H9 (cell line): Measurements from ENCODE around the gene HLA-DMA. TPM values are rescaled to one million over a fixed set of nuclear protein-coding genes. Genes with fewer than 3 reads are reported as not detected.

ENCODE experiments used
- DNase-seq: peaks from one replicate; pipeline ENCODE4 v3.0.0-alpha.2; 2017
- H2AFZ ChIP-seq: one replicate; pipeline ENCODE4 v1.6.1; 2013; ENCODE audit warnings: mild to moderate bottlenecking, low read length, control low read depth, moderate library complexity
- H2AK5ac ChIP-seq: 2 replicates; pipeline ENCODE4 v1.6.1; 2013; ENCODE audit warnings: low read length, control low read depth, mixed read lengths; ENCODE audit not compliant: insufficient read length
- H2BK120ac ChIP-seq: one replicate; pipeline ENCODE4 v1.6.1; 2013; ENCODE audit warnings: low read depth, mild to moderate bottlenecking, low read length, control low read depth, inconsistent platforms; ENCODE audit not compliant: poor library complexity, severe bottlenecking
- H2BK12ac ChIP-seq: 2 replicates; pipeline ENCODE4 v1.6.1; 2013; ENCODE audit warnings: low read length, control low read depth, mixed read lengths, low read depth; ENCODE audit not compliant: insufficient read length
- H2BK15ac ChIP-seq: 2 replicates; pipeline ENCODE4 v1.6.1; 2013; ENCODE audit warnings: low read depth, low read length, control low read depth
- H2BK20ac ChIP-seq: one replicate; pipeline ENCODE4 v1.6.1; 2013; ENCODE audit warnings: low read depth, mild to moderate bottlenecking, low read length, control low read depth, inconsistent platforms; ENCODE audit not compliant: poor library complexity, severe bottlenecking
- H2BK5ac ChIP-seq: 2 replicates; pipeline ENCODE4 v1.6.1; 2013; ENCODE audit warnings: low read length, control low read depth, mixed read lengths; ENCODE audit not compliant: insufficient read length
- H3K14ac ChIP-seq: 2 replicates; pipeline ENCODE4 v1.6.1; 2013; ENCODE audit warnings: low read length, control low read depth; ENCODE audit not compliant: insufficient read depth
- H3K18ac ChIP-seq: 2 replicates; pipeline ENCODE4 v1.6.1; 2013; ENCODE audit warnings: low read depth, mild to moderate bottlenecking, mixed read lengths, low read length, control low read depth; ENCODE audit not compliant: insufficient read length
- H3K23ac ChIP-seq: 2 replicates; pipeline ENCODE4 v1.6.1; 2013; ENCODE audit warnings: low read length, control low read depth, mixed read lengths, low read depth; ENCODE audit not compliant: insufficient read length
- H3K23me2 ChIP-seq: 2 replicates; pipeline ENCODE4 v1.6.1; 2013; ENCODE audit warnings: low read depth, mild to moderate bottlenecking, mixed read lengths, low read length, control low read depth; ENCODE audit not compliant: insufficient read length, poor library complexity, severe bottlenecking
- H3K27ac ChIP-seq: 2 replicates; pipeline ENCODE4 v1.5.1; 2013; ENCODE audit warnings: low read length, control low read depth, mixed read lengths, low read depth; ENCODE audit not compliant: insufficient read length
- H3K27me3 ChIP-seq: 2 replicates; pipeline ENCODE4 v1.6.1; 2013; ENCODE audit warnings: low read length, control low read depth, inconsistent platforms; ENCODE audit not compliant: insufficient read depth
- H3K4ac ChIP-seq: 2 replicates; pipeline ENCODE4 v1.6.1; 2013; ENCODE audit warnings: low read depth, mild to moderate bottlenecking, control low read depth, inconsistent platforms, low read length, moderate library complexity
- H3K4me1 ChIP-seq: 2 replicates; pipeline ENCODE4 v1.6.1; 2013; ENCODE audit warnings: low read length, control low read depth, inconsistent platforms; ENCODE audit not compliant: insufficient read depth
- H3K4me2 ChIP-seq: 2 replicates; pipeline ENCODE4 v1.6.1; 2013; ENCODE audit warnings: low read length, control low read depth, mixed read lengths; ENCODE audit not compliant: insufficient read length, insufficient read depth
- H3K56ac ChIP-seq: 2 replicates; pipeline ENCODE4 v1.6.1; 2013; ENCODE audit warnings: low read depth, mild to moderate bottlenecking, mixed read lengths, low read length, control low read depth; ENCODE audit not compliant: insufficient read length
- H3K79me1 ChIP-seq: 2 replicates; pipeline ENCODE4 v1.6.1; 2013; ENCODE audit warnings: low read depth, mild to moderate bottlenecking, moderate library complexity, low read length, control low read depth, inconsistent platforms; ENCODE audit not compliant: insufficient read depth, poor library complexity, severe bottlenecking
- H3K79me2 ChIP-seq: 2 replicates; pipeline ENCODE4 v1.6.1; 2013; ENCODE audit warnings: low read length, control low read depth, inconsistent platforms; ENCODE audit not compliant: insufficient read depth
- H3K9ac ChIP-seq: 2 replicates; pipeline ENCODE4 v1.6.1; 2013; ENCODE audit warnings: low read length, control low read depth, mixed read lengths; ENCODE audit not compliant: insufficient read length; ENCODE audit errors: extremely low read depth
- H3K9me3 ChIP-seq: one replicate; pipeline ENCODE4 v1.6.1; 2013; ENCODE audit warnings: low read depth, low read length, inconsistent platforms; ENCODE audit not compliant: control insufficient read depth
- H3T11ph ChIP-seq: one replicate; pipeline ENCODE4 v1.6.1; 2013; ENCODE audit warnings: mild to moderate bottlenecking, low read length, control low read depth, inconsistent platforms
- H4K20me1 ChIP-seq: one replicate; pipeline ENCODE4 v1.6.1; 2013; ENCODE audit not compliant: control insufficient read depth, insufficient read length, insufficient read depth
- H4K5ac ChIP-seq: 2 replicates; pipeline ENCODE4 v1.6.1; 2013; ENCODE audit warnings: low read depth, mild to moderate bottlenecking, mixed read lengths, low read length, control low read depth; ENCODE audit not compliant: insufficient read length
- H4K8ac ChIP-seq: replicated peaks from 2 replicates; pipeline ENCODE4 v1.6.1; 2013; ENCODE audit warnings: low read length, control low read depth, mixed read lengths, low read depth; ENCODE audit not compliant: insufficient read length
- H4K91ac ChIP-seq: 2 replicates; pipeline ENCODE4 v1.6.1; 2013; ENCODE audit warnings: low read depth, mild to moderate bottlenecking, moderate library complexity, mixed read lengths, low read length, control low read depth; ENCODE audit not compliant: insufficient read length
- H3K27ac Mint-ChIP-seq, 3 experiments: 2 replicates in 2 of 3; 3 replicates in 1 of 3; pipeline ENCODE4 v1.8.0; 2020 to 2021; ENCODE audit warnings: mixed read lengths in 3 of 3, mild to moderate bottlenecking in 1 of 3, moderate library complexity in 1 of 3
- H3K27me3 Mint-ChIP-seq: 2 replicates; pipeline ENCODE4 v1.8.0; 2021; ENCODE audit warnings: low read depth, mild to moderate bottlenecking, moderate library complexity, mixed read lengths
- H3K36me3 Mint-ChIP-seq, 3 experiments: 2 replicates in 2 of 3; 3 replicates in 1 of 3; pipeline ENCODE4 v1.8.0; 2020 to 2021; ENCODE audit warnings: low read depth in 3 of 3, mixed read lengths in 3 of 3; ENCODE audit not compliant: insufficient read depth in 1 of 3
- H3K4me1 Mint-ChIP-seq, 2 experiments: 2 replicates each; pipeline ENCODE4 v1.8.0; 2020; ENCODE audit warnings: mixed read lengths in 2 of 2
- H3K4me3 Mint-ChIP-seq, 2 experiments: 2 replicates in 1 of 2; 3 replicates in 1 of 2; pipeline ENCODE4 v1.8.0; 2020 to 2021; ENCODE audit warnings: mild to moderate bottlenecking in 2 of 2, mixed read lengths in 2 of 2, moderate library complexity in 1 of 2
- H3K9me3 Mint-ChIP-seq, 2 experiments: 2 replicates in 1 of 2; 3 replicates in 1 of 2; pipeline ENCODE4 v1.8.0; 2020; ENCODE audit warnings: mild to moderate bottlenecking in 2 of 2, mixed read lengths in 2 of 2, moderate library complexity in 1 of 2
- WGBS: extraction: QIAGEN DNeasy Blood & Tissue Kit; methylation state at CpG from one replicate; pipeline ENCODE4 v1.1.7; 2013; ENCODE audit warnings: missing lambda C conversion rate, low lambda C conversion rate, mixed read lengths; ENCODE audit not compliant: insufficient read length; ENCODE audit errors: extremely low coverage; 5-methylcytosine and 5-hydroxymethylcytosine counted together
- total RNA-seq: library from RNA; stranded (reverse); gene quantifications from 2 replicates; pipeline ENCODE4 v1.2.1, GENCODE V29; 2021
- TF ChIP-seq, protein P1 (sequence below): fragments of 200-600 bp; sonication (generic); conservative IDR thresholded peaks from 3 replicates; pipeline ENCODE4 v1.8.0; 2021; ENCODE audit warnings: antibody characterized with exemption, mild to moderate bottlenecking

HLA-DMA gene
- total RNA-seq, 1 experiment from 2014 or later: 7.5 TPM

- peaks cover 18% of the 10 kb centered on the region for H3K27me3 Mint-ChIP-seq
- no peaks in the 10 kb centered on the region for H3K27me3 ChIP-seq
- no peaks in the 10 kb centered on the region for H3K36me3 Mint-ChIP-seq
Measured at GRCh38 chr6:32935551-32936238, 17.2 kb downstream of the HLA-DMA start.

More at GRCh38 chr6:32935551-32936238, 17.2 kb downstream of the HLA-DMA start:
- Histone ChIP-seq H3K56ac (no peak overlapping the region), H2BK120ac (no peak overlapping the region), H2BK20ac (no peak overlapping the region), H3K9ac (no peak overlapping the region), H2AFZ (no peak overlapping the region), H2BK12ac (no peak overlapping the region), H3K27ac (no peak overlapping the region), H3T11ph (no peak overlapping the region), H3K9me3 (no peaks in the 10 kb centered on the region), H3K4me2 (no peak overlapping the region), H3K4ac (no peak overlapping the region), H3K23me2 (no peaks in the 10 kb centered on the region), H3K4me1 (no peaks in the 10 kb centered on the region), H4K20me1 (peaks cover 2% of the 10 kb centered on the region), H2AK5ac (no peak overlapping the region), H2BK5ac (no peak overlapping the region), H4K8ac (no peak overlapping the region), H4K91ac (no peak overlapping the region), H4K5ac (no peak overlapping the region), H3K23ac (no peak overlapping the region), H3K79me2 (no peaks in the 10 kb centered on the region), H3K18ac (no peak overlapping the region), H3K14ac (no peak overlapping the region), H2BK15ac (no peak overlapping the region), H3K79me1 (no peaks in the 10 kb centered on the region)
- Mint-ChIP-seq H3K27ac (no peak overlapping the region), H3K9me3 (no peaks in the 10 kb centered on the region), H3K4me1 (peaks cover 2% of the 10 kb centered on the region in 2 experiments; a peak in 2 of 4 replicates), H3K4me3 (no peak overlapping the region)
- TF ChIP-seq, protein P1, sequence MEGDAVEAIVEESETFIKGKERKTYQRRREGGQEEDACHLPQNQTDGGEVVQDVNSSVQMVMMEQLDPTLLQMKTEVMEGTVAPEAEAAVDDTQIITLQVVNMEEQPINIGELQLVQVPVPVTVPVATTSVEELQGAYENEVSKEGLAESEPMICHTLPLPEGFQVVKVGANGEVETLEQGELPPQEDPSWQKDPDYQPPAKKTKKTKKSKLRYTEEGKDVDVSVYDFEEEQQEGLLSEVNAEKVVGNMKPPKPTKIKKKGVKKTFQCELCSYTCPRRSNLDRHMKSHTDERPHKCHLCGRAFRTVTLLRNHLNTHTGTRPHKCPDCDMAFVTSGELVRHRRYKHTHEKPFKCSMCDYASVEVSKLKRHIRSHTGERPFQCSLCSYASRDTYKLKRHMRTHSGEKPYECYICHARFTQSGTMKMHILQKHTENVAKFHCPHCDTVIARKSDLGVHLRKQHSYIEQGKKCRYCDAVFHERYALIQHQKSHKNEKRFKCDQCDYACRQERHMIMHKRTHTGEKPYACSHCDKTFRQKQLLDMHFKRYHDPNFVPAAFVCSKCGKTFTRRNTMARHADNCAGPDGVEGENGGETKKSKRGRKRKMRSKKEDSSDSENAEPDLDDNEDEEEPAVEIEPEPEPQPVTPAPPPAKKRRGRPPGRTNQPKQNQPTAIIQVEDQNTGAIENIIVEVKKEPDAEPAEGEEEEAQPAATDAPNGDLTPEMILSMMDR: no peak
- no peak for DNase-seq
- WGBS: no CpG with 5 or more reads among the region's 4 CpGs
